Upper lobe of left lung (tissue), 6 donors: Measurements from ENCODE around the gene OR14C36. TPM values are rescaled to one million over a fixed set of nuclear protein-coding genes. Genes with fewer than 3 reads are reported as not detected.
"Not testable (repeated sequence)": the region's sequence is repeated elsewhere in the genome, so short reads cannot be mapped to it uniquely, and the experiment has no call there.

ENCODE experiments used
- ATAC-seq, 2 donors: fragments of 200-7000 bp; cut with Tn5 transposase; one replicate each; pipeline ENCODE4 v1.9.1; 2022; ENCODE audit warnings: mild to moderate bottlenecking in 2 of 2, moderate library complexity in 2 of 2; ENCODE audit not compliant: low FRiP score in 2 of 2
- DNase-seq, 2 donors: peaks; one replicate each; pipeline ENCODE4 v3.0.0-alpha.2; 2019 to 2020
- H3K27ac ChIP-seq, 4 donors: fragments of 200-600 bp; sonication (generic); one replicate each; pipeline ENCODE4 v1.5.1; 2016 to 2019
- H3K27me3 ChIP-seq, 4 donors: fragments of 200-600 bp; sonication (generic); one replicate each; pipeline ENCODE4 v1.5.1; 2017 to 2019
- H3K36me3 ChIP-seq, 4 donors: fragments of 200-600 bp; sonication (generic); one replicate each; pipeline ENCODE4 v1.5.1; 2016 to 2019
- H3K4me1 ChIP-seq, 4 donors: fragments of 200-600 bp; sonication (generic); one replicate each; pipeline ENCODE4 v1.5.1; 2018 to 2019
- H3K4me3 ChIP-seq, 4 donors: fragments of 200-600 bp; sonication (generic); one replicate each; pipeline ENCODE4 v1.5.1; 2017 to 2019; ENCODE audit warnings: mild to moderate bottlenecking in 2 of 4, moderate library complexity in 1 of 4
- H3K9me3 ChIP-seq, 4 donors: fragments of 200-600 bp; sonication (generic); one replicate each; pipeline ENCODE4 v1.5.1; 2018 to 2019
- EP300 ChIP-seq, 4 donors: sonication (generic); formaldehyde crosslinking; IDR thresholded peaks; one replicate each; pipeline ENCODE4 v1.5.1; 2017; ENCODE audit warnings: antibody characterized with exemption in 4 of 4, control low read depth in 2 of 4
- POLR2A ChIP-seq, 4 donors: fragments of 450-650 bp; IDR thresholded peaks; one replicate each; pipeline ENCODE4 v1.5.1; 2016 to 2017; ENCODE audit warnings: antibody characterized with exemption in 4 of 4, mild to moderate bottlenecking in 2 of 4
- POLR2AphosphoS5 ChIP-seq, 2 donors: sonication (generic); formaldehyde crosslinking; IDR thresholded peaks; one replicate each; pipeline ENCODE4 v1.5.1; 2017; ENCODE audit warnings: antibody characterized with exemption in 2 of 2
- WGBS, 2 donors: methylation state at CpG; one replicate each; pipeline ENCODE4 v1.1.5; 2017 to 2018; 5-methylcytosine and 5-hydroxymethylcytosine counted together
- total RNA-seq, 6 donors: library from RNA; depleted of rRNA in 4 of 6; stranded (reverse); fragments of >200 nt in 4 of 6; gene quantifications; one replicate each; pipeline versions ENCODE4 v1.1.0 to v1.2.1, GENCODE V29; 2016 to 2021
- TF ChIP-seq, protein P1 (sequence below), 6 experiments: fragments of 450-650 bp in 4 of 6; fragments of 200-600 bp in 2 of 6; sonication (generic) in 2 of 6; IDR thresholded peaks; one replicate each; pipeline ENCODE4 v1.5.1; 2016 to 2019; ENCODE audit warnings: antibody characterized with exemption in 6 of 6
- donor health status: DM: no; HTN: no; CAD: no; lungs with moderate emphysema.
- donor health status: DM: no; HTN: yes; CAD: no; lungs with severe emphysema.

The OR14C36 gene
- total RNA-seq = not detected

DNA sequence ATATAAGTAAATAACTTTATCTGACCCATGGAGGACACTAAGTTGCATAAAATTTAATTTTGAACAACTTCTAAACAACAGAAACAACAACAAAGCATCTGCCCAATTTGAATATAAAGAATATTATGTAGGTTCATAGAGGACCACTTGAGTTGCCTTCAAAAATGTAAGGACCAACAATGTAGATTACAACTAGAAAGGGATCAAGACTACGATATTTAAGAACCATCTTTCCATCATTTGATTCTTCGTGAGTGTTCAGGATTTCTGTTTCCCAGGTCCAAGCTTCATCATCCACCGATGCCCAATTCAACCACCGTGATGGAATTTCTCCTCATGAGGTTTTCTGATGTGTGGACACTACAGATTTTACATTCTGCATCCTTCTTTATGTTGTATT is at the start of gene OR14C36:
Gene OR14C36, plus strand, starts transcription at position 301 of the 400 bp plus-strand sequence. Its CDS starts 0 bp downstream, at position 301.
- Histone ChIP-seq H3K36me3 (no peaks in the 10 kb centered on the region), H3K4me3 (no peak within 1 kb of the TSS), H3K27me3 (no peaks in the 10 kb centered on the region), H3K9me3 (no peaks in the 10 kb centered on the region), H3K27ac (no peak within 1 kb of the TSS), H3K4me1 (no peaks in the 10 kb centered on the region)
- TF ChIP-seq, protein P1, sequence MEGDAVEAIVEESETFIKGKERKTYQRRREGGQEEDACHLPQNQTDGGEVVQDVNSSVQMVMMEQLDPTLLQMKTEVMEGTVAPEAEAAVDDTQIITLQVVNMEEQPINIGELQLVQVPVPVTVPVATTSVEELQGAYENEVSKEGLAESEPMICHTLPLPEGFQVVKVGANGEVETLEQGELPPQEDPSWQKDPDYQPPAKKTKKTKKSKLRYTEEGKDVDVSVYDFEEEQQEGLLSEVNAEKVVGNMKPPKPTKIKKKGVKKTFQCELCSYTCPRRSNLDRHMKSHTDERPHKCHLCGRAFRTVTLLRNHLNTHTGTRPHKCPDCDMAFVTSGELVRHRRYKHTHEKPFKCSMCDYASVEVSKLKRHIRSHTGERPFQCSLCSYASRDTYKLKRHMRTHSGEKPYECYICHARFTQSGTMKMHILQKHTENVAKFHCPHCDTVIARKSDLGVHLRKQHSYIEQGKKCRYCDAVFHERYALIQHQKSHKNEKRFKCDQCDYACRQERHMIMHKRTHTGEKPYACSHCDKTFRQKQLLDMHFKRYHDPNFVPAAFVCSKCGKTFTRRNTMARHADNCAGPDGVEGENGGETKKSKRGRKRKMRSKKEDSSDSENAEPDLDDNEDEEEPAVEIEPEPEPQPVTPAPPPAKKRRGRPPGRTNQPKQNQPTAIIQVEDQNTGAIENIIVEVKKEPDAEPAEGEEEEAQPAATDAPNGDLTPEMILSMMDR (IDR thresholded peaks at IDR 0.05) = no peak
- TF ChIP-seq POLR2AphosphoS5 (IDR thresholded peaks at IDR 0.05) (no peak), POLR2A (IDR thresholded peaks at IDR 0.05) (no peak), EP300 (IDR thresholded peaks at IDR 0.05) (no peak)
- ATAC-seq (no peak), DNase-seq (no peak)
- 74 to 77% methylated on average over 4 of the region's 4 CpGs for WGBS, 2 donors

DNA sequence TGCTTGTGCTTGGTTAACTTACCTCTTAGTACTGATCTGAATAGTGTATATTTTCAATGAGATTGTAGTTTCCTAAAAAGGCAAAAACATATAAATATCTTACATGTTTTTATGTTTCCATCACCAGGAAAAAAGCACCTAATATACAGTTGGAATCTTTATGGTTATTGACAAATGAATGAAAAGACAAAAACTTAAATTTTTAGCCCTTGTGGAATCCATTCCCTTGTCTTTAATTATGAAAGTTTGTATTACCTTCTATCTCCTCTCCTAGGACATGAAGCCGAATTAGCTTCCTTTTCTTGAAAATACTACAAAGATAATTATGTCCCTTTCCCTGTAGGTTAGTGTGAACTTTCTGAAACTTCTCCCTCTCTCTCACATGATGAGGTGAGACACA is 45.3 kb upstream of the OR14C36 start, which contains the start of gene OR2T12:
Gene OR2T12, minus strand, starts transcription at position 101 of the 400 bp plus-strand sequence. CDS start 7,846 bp downstream, outside the sequence.
- DNase-seq = no peak
- Histone ChIP-seq H3K27me3 (no peaks in the 10 kb centered on the region), H3K9me3 (no peaks in the 10 kb centered on the region), H3K27ac (no peak within 1 kb of the TSS), H3K4me1 (no peaks in the 10 kb centered on the region), H3K4me3 (no peak within 1 kb of the TSS), H3K36me3 (no peaks in the 10 kb centered on the region)
- TF ChIP-seq EP300 (IDR thresholded peaks at IDR 0.05) (no peak), POLR2AphosphoS5 (IDR thresholded peaks at IDR 0.05) (no peak), POLR2A (IDR thresholded peaks at IDR 0.05) (no peak)
- TF ChIP-seq, protein P1 (IDR thresholded peaks at IDR 0.05) = no peak
- ATAC-seq = no peak
- 77 to 85% methylated on average over 1 of the region's 1 CpG for WGBS, 2 donors

DNA sequence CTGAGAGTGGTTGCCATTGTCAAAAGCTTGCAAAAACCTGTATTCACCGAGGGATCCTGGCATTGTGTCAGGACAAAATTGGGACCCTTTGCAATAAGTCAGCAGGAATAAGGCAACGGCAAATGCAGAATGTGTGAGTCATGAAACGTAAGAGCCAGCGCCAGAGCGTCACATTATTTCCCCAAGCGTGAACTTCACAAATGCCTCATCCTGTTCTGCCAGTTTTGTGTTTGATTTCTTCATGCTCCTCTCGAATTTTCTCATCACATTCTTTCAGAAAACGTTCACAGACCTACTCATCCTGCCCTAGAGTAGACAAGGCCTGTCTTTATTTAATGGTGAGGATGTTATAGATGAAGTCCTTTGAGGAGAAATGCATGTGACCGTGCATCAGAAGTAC is 42.9 kb upstream of the OR14C36 start:
- not testable (repeated sequence) for H3K4me1 ChIP-seq, ATAC-seq, H3K4me3 ChIP-seq, DNase-seq, H3K36me3 ChIP-seq, H3K9me3 ChIP-seq, H3K27me3 ChIP-seq, H3K27ac ChIP-seq
- WGBS, 2 donors = 72 to 74% methylated on average over 9 of the region's 9 CpGs

GRCh38 chr1:248306103-248306502 is 42.5 kb upstream of the OR14C36 start:
- H3K36me3 ChIP-seq = no peaks in the 10 kb centered on the region
- H3K4me1 ChIP-seq = no peaks in the 10 kb centered on the region
- H3K4me3 ChIP-seq = no peak overlapping the region
- no peak overlapping the region for H3K27ac ChIP-seq
- 87 to 89% methylated on average over 18 to 19 of the region's 19 CpGs for WGBS, 2 donors
- ATAC-seq (no peak), DNase-seq (peak in 1 of 2 donors; percentile 41)
- no peak for TF ChIP-seq POLR2A (IDR thresholded peaks at IDR 0.05)
- no peak for TF ChIP-seq EP300 (IDR thresholded peaks at IDR 0.05)
- TF ChIP-seq POLR2AphosphoS5 (IDR thresholded peaks at IDR 0.05) = no peak
- TF ChIP-seq, protein P1 (IDR thresholded peaks at IDR 0.05) = no peak
- H3K27me3 ChIP-seq = no peaks in the 10 kb centered on the region
- no peaks in the 10 kb centered on the region for H3K9me3 ChIP-seq

- H3K27ac ChIP-seq, ATAC-seq, H3K27me3 ChIP-seq, H3K36me3 ChIP-seq, H3K9me3 ChIP-seq, H3K4me3 ChIP-seq, H3K4me1 ChIP-seq: not testable (repeated sequence)
- peak in 1 of 2 donors; percentile 52 for DNase-seq
- WGBS, 2 donors = 81 to 93% methylated on average over 6 to 11 of the region's 15 CpGs
Observed at GRCh38 chr1:248306740-248307139, 41.8 kb upstream of the OR14C36 start.

GRCh38 chr1:248316796-248317195 is 31.8 kb upstream of the OR14C36 start:
- Histone ChIP-seq H3K4me1 (no peaks in the 10 kb centered on the region), H3K27me3 (no peaks in the 10 kb centered on the region), H3K4me3 (no peak overlapping the region), H3K9me3 (no peaks in the 10 kb centered on the region), H3K36me3 (no peaks in the 10 kb centered on the region), H3K27ac (no peak overlapping the region)
- no peak for ATAC-seq
- DNase-seq = no peak
- WGBS, 2 donors = 89 to 91% methylated on average over 8 to 10 of the region's 11 CpGs
- TF ChIP-seq POLR2A (IDR thresholded peaks at IDR 0.05) (no peak), EP300 (IDR thresholded peaks at IDR 0.05) (no peak), POLR2AphosphoS5 (IDR thresholded peaks at IDR 0.05) (no peak)
- TF ChIP-seq, protein P1 (IDR thresholded peaks at IDR 0.05) = no peak
